HFFc6 (cell line): ENCODE results near the gene CREB5. TPM values are rescaled to one million over a fixed set of nuclear protein-coding genes. Genes with fewer than 3 reads are reported as not detected.

ENCODE experiments used
- DNase-seq: peaks from one replicate; pipeline ENCODE4 v3.0.0-alpha.2; 2018
- H3K27ac Mint-ChIP-seq: 2 replicates; pipeline ENCODE4 v1.8.0; 2020; ENCODE audit warnings: mild to moderate bottlenecking, mixed read lengths
- H3K27me3 Mint-ChIP-seq: 2 replicates; pipeline ENCODE4 v1.8.0; 2021; ENCODE audit warnings: mild to moderate bottlenecking, moderate library complexity, mixed read lengths; ENCODE audit not compliant: insufficient read depth
- H3K36me3 Mint-ChIP-seq: 2 replicates; pipeline ENCODE4 v1.8.0; 2021; ENCODE audit warnings: low read depth, mixed read lengths
- H3K4me1 Mint-ChIP-seq: 2 replicates; pipeline ENCODE4 v1.8.0; 2020; ENCODE audit warnings: low read depth, mixed read lengths
- H3K4me3 Mint-ChIP-seq: 2 replicates; pipeline ENCODE4 v1.8.0; 2020; ENCODE audit warnings: mild to moderate bottlenecking, moderate library complexity, mixed read lengths
- H3K9me3 Mint-ChIP-seq: 2 replicates; pipeline ENCODE4 v1.8.0; 2020; ENCODE audit warnings: mild to moderate bottlenecking, mixed read lengths
- CTCF ChIP-seq: fragments of 200-600 bp; sonication (generic); IDR thresholded peaks from 2 replicates; pipeline ENCODE4 v1.5.0; 2021; ENCODE audit warnings: antibody characterized with exemption, mild to moderate bottlenecking
- total RNA-seq, 6 experiments: library from RNA; stranded (reverse); fragmentation: NEBNext Ultra II Directional; extraction: Animal tissue kit (Norgen Biotek cat#: 25700); gene quantifications; 2 replicates in 1 of 6; 3 replicates in 5 of 6; pipeline ENCODE4 v1.2.3, GENCODE V29; 2021

The CREB5 gene
- total RNA-seq, 6 experiments from 2014 or later = 0.60 to 0.90 (median 0.79) TPM

GRCh38 chr7:28570970-28571288 lies 158.6 kb downstream of the CREB5 start:
- Mint-ChIP-seq H3K4me1 (peaks cover 22% of the 10 kb centered on the region; the same call in 1 of the 2 replicates), H3K36me3 (peaks cover 9% of the 10 kb centered on the region; the same call in 1 of the 2 replicates), H3K9me3 (no peaks in the 10 kb centered on the region; the same call in 1 of the 2 replicates), H3K27me3 (peaks cover 2% of the 10 kb centered on the region; the same call in 1 of the 2 replicates), H3K4me3 (no peak overlapping the region), H3K27ac (peak overlapping the region; percentile 54; the same call in 1 of the 2 replicates)
- no peak for TF ChIP-seq CTCF
- DNase-seq = peak; percentile 56

DNA sequence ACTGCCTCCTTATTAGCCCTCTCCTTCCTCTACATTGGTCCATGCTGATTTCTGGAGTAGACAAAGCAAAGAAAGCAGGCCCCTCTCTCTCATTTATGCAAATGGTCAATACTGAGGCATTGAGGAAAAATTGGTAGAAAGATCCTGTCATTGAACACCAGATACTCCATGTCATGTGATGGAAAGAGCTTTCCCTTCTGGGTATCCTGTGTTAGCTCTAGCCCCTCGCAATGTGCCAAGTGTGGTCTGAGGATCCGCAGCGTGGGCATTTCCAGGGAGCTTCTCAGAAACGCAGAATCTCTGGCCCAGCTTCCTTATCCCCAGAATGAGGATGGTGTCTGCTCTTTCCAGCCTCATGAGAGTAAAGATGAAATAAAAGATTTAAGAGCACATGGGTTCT lies 159.1 kb downstream of the CREB5 start:
- peak overlapping the region; percentile 54; the same call in 1 of the 2 replicates for H3K27ac Mint-ChIP-seq
- H3K9me3 Mint-ChIP-seq = no peaks in the 10 kb centered on the region; the same call in 1 of the 2 replicates
- no peak for DNase-seq
- no peak overlapping the region for H3K4me3 Mint-ChIP-seq
- peaks cover 4% of the 10 kb centered on the region; the same call in 1 of the 2 replicates for H3K27me3 Mint-ChIP-seq
- no peak for TF ChIP-seq CTCF
- peaks cover 22% of the 10 kb centered on the region; the same call in 1 of the 2 replicates for H3K4me1 Mint-ChIP-seq
- H3K36me3 Mint-ChIP-seq = peaks cover 9% of the 10 kb centered on the region; the same call in 1 of the 2 replicates

DNA sequence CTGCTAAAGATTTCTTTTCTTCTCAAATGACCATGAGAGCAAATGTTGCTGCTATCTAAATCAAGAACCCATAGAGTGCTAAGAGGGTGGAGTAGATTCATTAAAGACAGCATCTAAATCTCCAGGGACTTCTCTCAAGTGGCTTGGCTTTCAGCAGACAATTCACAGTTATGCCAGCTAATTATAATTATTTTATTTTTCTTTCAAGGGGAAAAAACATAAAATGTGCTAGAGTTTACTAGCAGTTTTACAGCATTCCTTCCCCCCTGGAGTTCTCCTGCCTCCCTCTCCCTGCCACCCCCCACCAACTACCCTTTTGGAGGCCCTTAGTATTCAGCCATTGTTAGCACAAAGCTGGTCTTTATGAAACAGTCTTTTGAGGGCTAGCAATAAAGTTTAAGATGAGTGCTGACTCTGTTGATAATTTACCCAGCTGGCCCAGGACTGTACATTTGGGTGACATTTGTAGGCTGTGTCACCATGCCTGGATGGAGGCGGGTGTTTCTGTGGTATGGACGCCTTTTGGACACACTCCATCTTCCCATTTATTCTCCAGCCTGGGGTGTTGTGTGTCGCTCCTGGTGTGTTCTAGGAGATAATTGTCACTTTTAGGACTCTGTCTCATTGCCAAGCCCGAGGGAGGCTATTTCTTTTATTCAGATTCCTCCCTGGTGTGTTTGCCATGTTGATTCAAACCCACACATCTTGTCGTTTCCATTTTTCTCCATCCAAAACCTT lies 160.2 kb downstream of the CREB5 start:
- H3K27ac Mint-ChIP-seq = no peak overlapping the region
- peaks cover 22% of the 10 kb centered on the region; the same call in 1 of the 2 replicates for H3K4me1 Mint-ChIP-seq
- TF ChIP-seq CTCF = no peak
- H3K9me3 Mint-ChIP-seq = no peaks in the 10 kb centered on the region; the same call in 1 of the 2 replicates
- peaks cover 9% of the 10 kb centered on the region; the same call in 1 of the 2 replicates for H3K36me3 Mint-ChIP-seq
- no peak overlapping the region for H3K4me3 Mint-ChIP-seq
- DNase-seq = no peak
- peaks cover 12% of the 10 kb centered on the region; the same call in 1 of the 2 replicates for H3K27me3 Mint-ChIP-seq

DNA sequence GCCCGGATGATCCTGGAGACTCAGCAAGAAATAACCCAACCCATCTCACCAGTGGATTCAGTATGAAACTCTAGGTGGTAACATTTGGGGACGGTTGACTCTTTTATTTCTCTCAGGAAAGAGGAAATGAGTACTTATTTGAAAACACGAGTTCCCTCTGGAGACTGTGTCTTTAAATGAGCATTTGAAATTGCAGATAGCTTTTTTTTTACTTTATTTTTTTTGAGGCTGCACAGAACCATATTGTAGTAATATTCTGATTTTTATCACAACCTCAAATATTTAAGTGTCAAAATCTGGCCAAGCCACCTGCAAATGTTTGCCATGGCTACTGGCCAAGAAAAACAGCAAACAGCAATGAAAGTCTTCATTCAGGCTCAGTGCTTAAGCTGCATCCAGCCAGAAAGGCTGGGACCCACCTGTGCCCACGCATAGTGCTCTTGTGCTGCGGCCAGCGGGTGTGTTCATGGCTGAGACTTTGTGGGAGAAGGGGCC lies 160.8 kb downstream of the CREB5 start:
- H3K36me3 Mint-ChIP-seq = peaks cover 9% of the 10 kb centered on the region; the same call in 1 of the 2 replicates
- peaks cover 22% of the 10 kb centered on the region; the same call in 1 of the 2 replicates for H3K4me1 Mint-ChIP-seq
- H3K27ac Mint-ChIP-seq = no peak overlapping the region

More for the DNA sequence above, 160.8 kb downstream of the CREB5 start:
- peaks cover 12% of the 10 kb centered on the region; the same call in 1 of the 2 replicates for H3K27me3 Mint-ChIP-seq
- no peak for TF ChIP-seq CTCF
- no peaks in the 10 kb centered on the region; the same call in 1 of the 2 replicates for H3K9me3 Mint-ChIP-seq
- H3K4me3 Mint-ChIP-seq = no peak overlapping the region
- no peak for DNase-seq
